Measurements from ENCODE around the gene BCL2L2.
"Not testable (repeated sequence)": the region's sequence is repeated elsewhere in the genome, so short reads cannot be mapped to it uniquely, and the experiment has no call there.

Gene BCL2L2

GRCh38 chr14:23324455-23324846 is 17.8 kb downstream of the BCL2L2 start:
- DNase-seq (ENCODE audit: low spot score) = no peak

- DNase-seq (ENCODE audit: low spot score) = no peak
These were observed 18.4 kb downstream of the BCL2L2 start for GRCh38 chr14:23324993-23325392.

GRCh38 chr14:23325746-23326145 is 19.1 kb downstream of the BCL2L2 start:
- not testable (repeated sequence) for DNase-seq (ENCODE audit: low spot score)

- no peak for DNase-seq (ENCODE audit: low spot score)
These were observed 20.1 kb downstream of the BCL2L2 start for GRCh38 chr14:23326491-23327332.

GRCh38 chr14:23327947-23328744 is 21.5 kb downstream of the BCL2L2 start:
- DNase-seq (ENCODE audit: low spot score) = peak; percentile 72

- DNase-seq (ENCODE audit: low spot score) = no peak
These were observed 29.0 kb downstream of the BCL2L2 start for GRCh38 chr14:23335623-23336022.

GRCh38 chr14:23339506-23340268 is 33.1 kb downstream of the BCL2L2 start:
- no peak for DNase-seq (ENCODE audit: low spot score)

GRCh38 chr14:23344481-23344880 is 37.8 kb downstream of the BCL2L2 start:
- DNase-seq (ENCODE audit: low spot score) = no peak

GRCh38 chr14:23345987-23346692 is 39.5 kb downstream of the BCL2L2 start:
- no peak for DNase-seq (ENCODE audit: low spot score)

GRCh38 chr14:23346693-23347405 is 40.2 kb downstream of the BCL2L2 start:
- no peak for DNase-seq (ENCODE audit: low spot score)

GRCh38 chr14:23347406-23348296 is 41.0 kb downstream of the BCL2L2 start:
- DNase-seq (ENCODE audit: low spot score) = no peak

GRCh38 chr14:23348297-23348655 is 41.6 kb downstream of the BCL2L2 start:
- DNase-seq (ENCODE audit: low spot score) = no peak

GRCh38 chr14:23349156-23349845 is 42.7 kb downstream of the BCL2L2 start:
- no peak for DNase-seq (ENCODE audit: low spot score)

GRCh38 chr14:23351681-23352505 is 45.3 kb downstream of the BCL2L2 start:
- DNase-seq (ENCODE audit: low spot score) = no peak

- DNase-seq (ENCODE audit: low spot score) = peak; percentile 10
These were observed 46.1 kb downstream of the BCL2L2 start, which contains the start of gene SLC22A17 for GRCh38 chr14:23352506-23353432. Gene SLC22A17 (minus strand): TSS chr14:23352887.

GRCh38 chr14:23353433-23353780 is 46.8 kb downstream of the BCL2L2 start:
- DNase-seq (ENCODE audit: low spot score) = no peak

- DNase-seq (ENCODE audit: low spot score) = no peak
These were observed 48.4 kb downstream of the BCL2L2 start for GRCh38 chr14:23354990-23355389.
